HUES6 (cell line): ENCODE results near the gene SAMD10.
"Not testable (repeated sequence)": the region's sequence is repeated elsewhere in the genome, so short reads cannot be mapped to it uniquely, and the experiment has no call there.

ENCODE experiments used
- H3K27ac ChIP-seq: 2 replicates; pipeline ENCODE4 v1.7.0; 2013; ENCODE audit warnings: low read depth, mild to moderate bottlenecking, low read length, inconsistent platforms
- H3K27me3 ChIP-seq: 2 replicates; pipeline ENCODE4 v1.6.1; 2013; ENCODE audit warnings: low read length; ENCODE audit not compliant: control insufficient read depth, insufficient read depth
- H3K36me3 ChIP-seq: 2 replicates; pipeline ENCODE4 v1.6.1; 2013; ENCODE audit warnings: low read length; ENCODE audit not compliant: control insufficient read depth, insufficient read depth
- H3K4me1 ChIP-seq: 2 replicates; pipeline ENCODE4 v1.6.1; 2013; ENCODE audit warnings: low read length; ENCODE audit not compliant: control insufficient read depth, insufficient read depth
- H3K4me3 ChIP-seq: 2 replicates; pipeline ENCODE4 v1.5.1; 2013; ENCODE audit warnings: low read depth, low read length
- H3K9ac ChIP-seq: one replicate; pipeline ENCODE4 v1.6.1; 2013; ENCODE audit warnings: mild to moderate bottlenecking, low read length
- H3K9me3 ChIP-seq: 2 replicates; pipeline ENCODE4 v1.6.1; 2013; ENCODE audit warnings: low read depth, low read length; ENCODE audit not compliant: control insufficient read depth, insufficient read depth

The SAMD10 gene

GRCh38 chr20:63982937-63983336, 3.5 kb upstream of the SAMD10 start:
- H3K36me3 ChIP-seq = peaks cover 49% of the 10 kb centered on the region
- H3K4me3 ChIP-seq = no peak overlapping the region
- peaks cover 7% of the 10 kb centered on the region for H3K27me3 ChIP-seq
- H3K9me3 ChIP-seq = no peaks in the 10 kb centered on the region
- no peak overlapping the region for H3K27ac ChIP-seq
- peaks cover 14% of the 10 kb centered on the region for H3K4me1 ChIP-seq
- no peak overlapping the region for H3K9ac ChIP-seq

GRCh38 chr20:63980806-63981728, 1.6 kb upstream of the SAMD10 start, which contains the start of gene PRPF6:
Gene PRPF6, plus strand, starts transcription at chr20:63981132. Its CDS starts 114 bp downstream, at chr20:63981246.
- peak within 1 kb of the TSS; percentile 82; the same call in 1 of the 2 replicates for H3K27ac ChIP-seq
- peaks cover 19% of the 10 kb centered on the region for H3K4me1 ChIP-seq
- peaks cover 13% of the 10 kb centered on the region for H3K27me3 ChIP-seq
- no peaks in the 10 kb centered on the region for H3K9me3 ChIP-seq
- peak within 1 kb of the TSS; percentile 98 for H3K4me3 ChIP-seq
- peaks cover 33% of the 10 kb centered on the region for H3K36me3 ChIP-seq
- peak within 1 kb of the TSS; percentile 87 for H3K9ac ChIP-seq

GRCh38 chr20:63980317-63980805, 919 bp upstream of the SAMD10 start:
- Histone ChIP-seq H3K27me3 (peaks cover 13% of the 10 kb centered on the region), H3K27ac (no peak overlapping the region), H3K9me3 (no peaks in the 10 kb centered on the region), H3K4me1 (peaks cover 19% of the 10 kb centered on the region), H3K4me3 (peak overlapping the region; percentile 98), H3K9ac (no peak overlapping the region), H3K36me3 (peaks cover 26% of the 10 kb centered on the region)

DNA sequence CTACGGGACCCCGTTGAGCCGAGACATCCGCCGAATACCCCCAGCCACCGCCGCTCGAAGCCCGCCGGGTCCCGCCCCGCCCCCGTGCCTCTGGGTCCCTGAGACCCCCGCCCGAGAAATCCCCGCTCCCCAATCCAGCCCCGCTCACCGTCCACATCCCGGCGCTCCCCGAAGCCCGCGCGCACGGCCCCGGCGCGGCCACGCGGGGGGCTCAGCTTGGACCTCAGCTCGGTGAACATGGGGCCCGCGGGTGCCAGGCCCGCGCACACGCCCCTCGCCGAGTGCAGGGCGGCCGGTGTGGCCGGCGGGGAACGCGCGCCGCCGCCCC, 249 bp downstream of the SAMD10 start:
- H3K4me1 ChIP-seq = peaks cover 19% of the 10 kb centered on the region
- H3K9me3 ChIP-seq = no peaks in the 10 kb centered on the region
- peak overlapping the region; percentile 98 for H3K4me3 ChIP-seq
- H3K27ac ChIP-seq = no peak overlapping the region
- H3K36me3 ChIP-seq = peaks cover 15% of the 10 kb centered on the region
- no peak overlapping the region for H3K9ac ChIP-seq
- peaks cover 13% of the 10 kb centered on the region for H3K27me3 ChIP-seq

GRCh38 chr20:63978319-63979228, 868 bp downstream of the SAMD10 start:
- Histone ChIP-seq H3K9ac (no peak overlapping the region), H3K4me1 (peaks cover 20% of the 10 kb centered on the region), H3K4me3 (peak overlapping the region; percentile 98), H3K36me3 (peaks cover 9% of the 10 kb centered on the region), H3K27ac (no peak overlapping the region), H3K27me3 (peaks cover 13% of the 10 kb centered on the region), H3K9me3 (no peaks in the 10 kb centered on the region)

GRCh38 chr20:63977739-63978276, 1.6 kb downstream of the SAMD10 start:
- Histone ChIP-seq H3K36me3 (peaks cover 5% of the 10 kb centered on the region), H3K9ac (no peak overlapping the region), H3K4me3 (peak overlapping the region; percentile 98; the same call in 1 of the 2 replicates), H3K27me3 (peaks cover 13% of the 10 kb centered on the region), H3K4me1 (peaks cover 23% of the 10 kb centered on the region), H3K27ac (no peak overlapping the region), H3K9me3 (no peaks in the 10 kb centered on the region)

GRCh38 chr20:63976980-63977738, 2.3 kb downstream of the SAMD10 start:
- no peak overlapping the region for H3K9ac ChIP-seq
- H3K27me3 ChIP-seq = peaks cover 13% of the 10 kb centered on the region
- no peak overlapping the region for H3K4me3 ChIP-seq
- no peaks in the 10 kb centered on the region for H3K9me3 ChIP-seq
- H3K36me3 ChIP-seq = no peaks in the 10 kb centered on the region
- H3K27ac ChIP-seq = no peak overlapping the region
- peaks cover 23% of the 10 kb centered on the region for H3K4me1 ChIP-seq

GRCh38 chr20:63976511-63976910, 2.9 kb downstream of the SAMD10 start:
- Histone ChIP-seq H3K4me1 (peaks cover 23% of the 10 kb centered on the region), H3K27me3 (peaks cover 13% of the 10 kb centered on the region)
- H3K4me3 ChIP-seq, H3K9me3 ChIP-seq, H3K36me3 ChIP-seq, H3K27ac ChIP-seq, H3K9ac ChIP-seq: not testable (repeated sequence)

DNA sequence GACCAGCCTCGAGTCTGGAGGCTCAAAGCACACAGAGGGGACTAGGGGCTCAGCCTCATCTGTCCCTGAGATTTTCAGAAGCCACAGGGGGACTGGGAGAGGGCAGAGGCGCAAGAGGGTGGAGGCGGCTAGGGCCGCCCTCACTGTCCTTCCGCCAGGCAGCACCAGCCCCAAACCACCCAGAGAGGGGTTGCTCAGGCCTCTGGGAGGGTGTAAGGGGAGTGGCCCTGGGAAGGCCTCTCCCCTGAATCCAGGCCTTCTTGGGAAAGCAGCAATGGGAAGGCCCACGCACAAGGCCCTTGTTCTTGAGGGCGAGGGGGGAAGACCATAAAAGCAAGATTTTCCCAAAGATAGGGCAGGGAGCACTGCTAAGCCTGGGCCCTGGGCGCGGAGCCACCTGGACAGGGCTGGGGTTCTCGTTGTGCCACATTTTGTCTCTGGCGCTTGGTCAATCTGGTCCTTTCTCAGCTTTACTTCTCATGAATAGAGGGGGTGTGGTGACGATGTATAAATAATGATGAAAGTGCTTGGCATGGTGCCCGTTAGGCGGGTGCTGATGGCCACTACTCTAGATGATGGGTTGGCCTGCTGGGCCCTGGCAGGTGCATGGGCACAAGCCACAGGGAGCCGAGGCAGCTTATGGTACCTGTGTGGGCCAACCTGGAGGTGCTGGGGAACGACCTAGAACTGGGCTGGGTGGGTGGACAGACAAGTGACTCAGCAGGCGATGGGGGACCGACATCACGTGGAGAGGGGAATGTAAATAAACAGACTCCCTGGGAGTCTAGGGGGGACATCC, 4.8 kb downstream of the SAMD10 start:
- Histone ChIP-seq H3K27ac (no peak overlapping the region), H3K36me3 (no peaks in the 10 kb centered on the region), H3K9me3 (no peaks in the 10 kb centered on the region), H3K4me1 (peaks cover 16% of the 10 kb centered on the region), H3K4me3 (no peak overlapping the region), H3K9ac (no peak overlapping the region), H3K27me3 (peaks cover 22% of the 10 kb centered on the region)
